Activated naive CD4-positive, alpha-beta T cell treated with anti-CD3 and anti-CD28 coated beads, Interleukin-2, amount 50 U/mL, for 24 hours (primary cell): ENCODE data around the gene LRP5.

ENCODE experiments used
- H3K27ac Mint-ChIP-seq: one replicate; pipeline ENCODE4 v1.8.0; 2021; ENCODE audit warnings: mild to moderate bottlenecking, mixed read lengths
- H3K27me3 Mint-ChIP-seq: one replicate; pipeline ENCODE4 v1.8.0; 2021; ENCODE audit warnings: mixed read lengths
- H3K36me3 Mint-ChIP-seq: one replicate; pipeline ENCODE4 v1.8.0; 2021; ENCODE audit warnings: mixed read lengths
- H3K4me1 Mint-ChIP-seq: one replicate; pipeline ENCODE4 v1.8.0; 2021; ENCODE audit warnings: mixed read lengths
- H3K4me3 Mint-ChIP-seq: one replicate; pipeline ENCODE4 v1.8.0; 2021; ENCODE audit warnings: mild to moderate bottlenecking, mixed read lengths
- H3K9me3 Mint-ChIP-seq: one replicate; pipeline ENCODE4 v1.8.0; 2021; ENCODE audit warnings: mixed read lengths

Gene LRP5

GRCh38 chr11:68411501-68411991, 99.2 kb downstream of the LRP5 start:
- Mint-ChIP-seq H3K36me3 (peaks cover 7% of the 10 kb centered on the region), H3K27me3 (no peaks in the 10 kb centered on the region), H3K4me1 (no peaks in the 10 kb centered on the region), H3K9me3 (no peaks in the 10 kb centered on the region), H3K27ac (no peak overlapping the region), H3K4me3 (no peak overlapping the region)

- Mint-ChIP-seq H3K9me3 (no peaks in the 10 kb centered on the region), H3K4me3 (no peak overlapping the region), H3K4me1 (no peaks in the 10 kb centered on the region), H3K27ac (no peak overlapping the region), H3K27me3 (no peaks in the 10 kb centered on the region), H3K36me3 (peaks cover 3% of the 10 kb centered on the region)
Measured at GRCh38 chr11:68412593-68413475, 100.4 kb downstream of the LRP5 start.

- no peak overlapping the region for H3K27ac Mint-ChIP-seq
- H3K27me3 Mint-ChIP-seq, result no peaks in the 10 kb centered on the region
- H3K9me3 Mint-ChIP-seq, result no peaks in the 10 kb centered on the region
- peaks cover 3% of the 10 kb centered on the region for H3K36me3 Mint-ChIP-seq
- H3K4me3 Mint-ChIP-seq, result no peak overlapping the region
- H3K4me1 Mint-ChIP-seq, result no peaks in the 10 kb centered on the region
Measured at GRCh38 chr11:68413591-68413999, 101.2 kb downstream of the LRP5 start.

- no peak overlapping the region for H3K4me3 Mint-ChIP-seq
- H3K27ac Mint-ChIP-seq, result no peak overlapping the region
- H3K4me1 Mint-ChIP-seq, result no peaks in the 10 kb centered on the region
- H3K27me3 Mint-ChIP-seq, result no peaks in the 10 kb centered on the region
- peaks cover 3% of the 10 kb centered on the region for H3K36me3 Mint-ChIP-seq
- no peaks in the 10 kb centered on the region for H3K9me3 Mint-ChIP-seq
Measured at GRCh38 chr11:68414496-68415221, 102.3 kb downstream of the LRP5 start.

- Mint-ChIP-seq H3K4me3 (no peak overlapping the region), H3K27ac (no peak overlapping the region), H3K4me1 (no peaks in the 10 kb centered on the region), H3K27me3 (no peaks in the 10 kb centered on the region), H3K36me3 (peaks cover 3% of the 10 kb centered on the region), H3K9me3 (no peaks in the 10 kb centered on the region)
Measured at GRCh38 chr11:68416070-68416578, 103.7 kb downstream of the LRP5 start.

GRCh38 chr11:68418648-68419047, 106.3 kb downstream of the LRP5 start:
- H3K9me3 Mint-ChIP-seq, result no peaks in the 10 kb centered on the region
- no peaks in the 10 kb centered on the region for H3K4me1 Mint-ChIP-seq
- no peak overlapping the region for H3K4me3 Mint-ChIP-seq
- no peak overlapping the region for H3K27ac Mint-ChIP-seq
- H3K36me3 Mint-ChIP-seq, result no peaks in the 10 kb centered on the region
- no peaks in the 10 kb centered on the region for H3K27me3 Mint-ChIP-seq

- no peaks in the 10 kb centered on the region for H3K36me3 Mint-ChIP-seq
- no peaks in the 10 kb centered on the region for H3K27me3 Mint-ChIP-seq
- H3K4me3 Mint-ChIP-seq, result no peak overlapping the region
- no peaks in the 10 kb centered on the region for H3K9me3 Mint-ChIP-seq
- no peaks in the 10 kb centered on the region for H3K4me1 Mint-ChIP-seq
- no peak overlapping the region for H3K27ac Mint-ChIP-seq
Measured at GRCh38 chr11:68420171-68420570, 107.8 kb downstream of the LRP5 start.

- Mint-ChIP-seq H3K27me3 (no peaks in the 10 kb centered on the region), H3K4me1 (no peaks in the 10 kb centered on the region), H3K4me3 (no peak overlapping the region), H3K9me3 (no peaks in the 10 kb centered on the region), H3K27ac (no peak overlapping the region), H3K36me3 (peaks cover 1% of the 10 kb centered on the region)
Measured at GRCh38 chr11:68423481-68423880, 111.1 kb downstream of the LRP5 start.

GRCh38 chr11:68424101-68424632, 111.8 kb downstream of the LRP5 start:
- Mint-ChIP-seq H3K36me3 (peaks cover 4% of the 10 kb centered on the region), H3K4me1 (no peaks in the 10 kb centered on the region)

GRCh38 chr11:68424981-68425865, 112.8 kb downstream of the LRP5 start:
- Mint-ChIP-seq H3K4me3 (no peak overlapping the region), H3K9me3 (no peaks in the 10 kb centered on the region), H3K27me3 (no peaks in the 10 kb centered on the region), H3K36me3 (peaks cover 8% of the 10 kb centered on the region), H3K4me1 (no peaks in the 10 kb centered on the region), H3K27ac (no peak overlapping the region)

More at GRCh38 chr11:68424101-68424632, 111.8 kb downstream of the LRP5 start:
- H3K27me3 Mint-ChIP-seq, result no peaks in the 10 kb centered on the region
- H3K4me3 Mint-ChIP-seq, result no peak overlapping the region
- no peak overlapping the region for H3K27ac Mint-ChIP-seq
- no peaks in the 10 kb centered on the region for H3K9me3 Mint-ChIP-seq

GRCh38 chr11:68425866-68426380, 113.5 kb downstream of the LRP5 start:
- no peaks in the 10 kb centered on the region for H3K9me3 Mint-ChIP-seq
- peaks cover 13% of the 10 kb centered on the region for H3K36me3 Mint-ChIP-seq
- H3K4me3 Mint-ChIP-seq, result no peak overlapping the region
- H3K27ac Mint-ChIP-seq, result no peak overlapping the region
- no peaks in the 10 kb centered on the region for H3K27me3 Mint-ChIP-seq
- H3K4me1 Mint-ChIP-seq, result no peaks in the 10 kb centered on the region

- peaks cover 13% of the 10 kb centered on the region for H3K36me3 Mint-ChIP-seq
- H3K4me3 Mint-ChIP-seq, result no peak overlapping the region
Measured at GRCh38 chr11:68429661-68430060, 117.3 kb downstream of the LRP5 start.

GRCh38 chr11:68430384-68430783, 118.0 kb downstream of the LRP5 start:
- Mint-ChIP-seq H3K4me3 (no peak overlapping the region), H3K36me3 (peaks cover 13% of the 10 kb centered on the region), H3K27me3 (no peaks in the 10 kb centered on the region), H3K9me3 (no peaks in the 10 kb centered on the region), H3K4me1 (no peaks in the 10 kb centered on the region), H3K27ac (no peak overlapping the region)

More at GRCh38 chr11:68429661-68430060, 117.3 kb downstream of the LRP5 start:
- Mint-ChIP-seq H3K9me3 (no peaks in the 10 kb centered on the region), H3K27me3 (no peaks in the 10 kb centered on the region), H3K4me1 (no peaks in the 10 kb centered on the region), H3K27ac (no peak overlapping the region)

GRCh38 chr11:68430801-68431200, 118.4 kb downstream of the LRP5 start:
- no peak overlapping the region for H3K4me3 Mint-ChIP-seq
- H3K27ac Mint-ChIP-seq, result no peak overlapping the region
- peaks cover 13% of the 10 kb centered on the region for H3K36me3 Mint-ChIP-seq
- H3K4me1 Mint-ChIP-seq, result no peaks in the 10 kb centered on the region
- H3K9me3 Mint-ChIP-seq, result no peaks in the 10 kb centered on the region
- no peaks in the 10 kb centered on the region for H3K27me3 Mint-ChIP-seq
